Neuronal stem cell (in vitro differentiated cells): ENCODE results near the gene DCLK1.

ENCODE experiments used
- DNase-seq: peaks from one replicate; pipeline ENCODE4 v3.0.0-alpha.2; 2013; ENCODE audit warnings: low spot score
- H2AFZ ChIP-seq: one replicate; pipeline ENCODE4 v1.6.1; 2013; ENCODE audit warnings: mild to moderate bottlenecking, low read length, inconsistent platforms
- H2AK5ac ChIP-seq: 2 replicates; pipeline ENCODE4 v1.6.1; 2013; ENCODE audit warnings: low read depth, mild to moderate bottlenecking, inconsistent platforms, low read length, moderate library complexity, mixed read lengths
- H2BK120ac ChIP-seq: 2 replicates; pipeline ENCODE4 v1.6.1; 2013; ENCODE audit warnings: low read depth, mild to moderate bottlenecking, inconsistent platforms, low read length, moderate library complexity, mixed read lengths
- H2BK12ac ChIP-seq: one replicate; pipeline ENCODE4 v1.6.1; 2013; ENCODE audit warnings: low read length, inconsistent platforms
- H2BK15ac ChIP-seq: 2 replicates; pipeline ENCODE4 v1.6.1; 2013; ENCODE audit warnings: mild to moderate bottlenecking, low read length, inconsistent platforms, mixed read lengths
- H2BK5ac ChIP-seq: one replicate; pipeline ENCODE4 v1.6.1; 2013; ENCODE audit warnings: inconsistent platforms, mild to moderate bottlenecking, low read length, moderate library complexity
- H3K14ac ChIP-seq: one replicate; pipeline ENCODE4 v1.6.1; 2013; ENCODE audit warnings: low read length, inconsistent platforms
- H3K18ac ChIP-seq: 2 replicates; pipeline ENCODE4 v1.6.1; 2013; ENCODE audit warnings: low read length, inconsistent platforms
- H3K23ac ChIP-seq: 2 replicates; pipeline ENCODE4 v1.6.1; 2013; ENCODE audit warnings: low read depth, mild to moderate bottlenecking, mixed read lengths, low read length, inconsistent platforms; ENCODE audit not compliant: poor library complexity
- H3K27ac ChIP-seq: replicated peaks from 3 replicates; pipeline ENCODE4 v1.5.1; 2013; ENCODE audit warnings: low read length, inconsistent platforms
- H3K27me3 ChIP-seq, 3 experiments: 2 replicates each; pipeline ENCODE4 v1.6.1; 2013; ENCODE audit warnings: low read length in 3 of 3, mild to moderate bottlenecking in 2 of 3, inconsistent platforms in 1 of 3, low read depth in 1 of 3, mixed read lengths in 1 of 3, moderate library complexity in 1 of 3; ENCODE audit not compliant: control insufficient read depth in 3 of 3, insufficient read depth in 3 of 3
- H3K36me3 ChIP-seq, 2 donors: replicated peaks in 1 of 2; 2 replicates each; pipeline ENCODE4 v1.6.1; 2013; ENCODE audit warnings: low read length in 2 of 2; ENCODE audit not compliant: control insufficient read depth in 2 of 2, insufficient read depth in 2 of 2
- H3K4ac ChIP-seq: 2 replicates; pipeline ENCODE4 v1.6.1; 2013; ENCODE audit warnings: inconsistent platforms, mild to moderate bottlenecking, low read length, moderate library complexity
- H3K4me1 ChIP-seq, 2 donors: 1 replicate in 1 of 2; 2 replicates in 1 of 2; pipeline ENCODE4 v1.6.1; 2013; ENCODE audit warnings: low read length in 2 of 2, low read depth in 1 of 2; ENCODE audit not compliant: control insufficient read depth in 2 of 2, insufficient read depth in 1 of 2
- H3K4me2 ChIP-seq: one replicate; pipeline ENCODE4 v1.6.1; 2013; ENCODE audit warnings: mild to moderate bottlenecking, low read length, inconsistent platforms; ENCODE audit not compliant: insufficient read depth, poor library complexity, severe bottlenecking
- H3K4me3 ChIP-seq, 2 donors: 2 replicates each; pipeline ENCODE4 v1.5.1; 2013; ENCODE audit warnings: low read length in 2 of 2, mild to moderate bottlenecking in 2 of 2, inconsistent platforms in 1 of 2, moderate library complexity in 1 of 2
- H3K79me1 ChIP-seq: one replicate; pipeline ENCODE4 v1.6.1; 2013; ENCODE audit warnings: low read depth, mild to moderate bottlenecking, inconsistent platforms, low read length, moderate library complexity
- H3K9ac ChIP-seq: one replicate; pipeline ENCODE4 v1.6.1; 2013; ENCODE audit warnings: mild to moderate bottlenecking, low read depth, low read length, inconsistent platforms; ENCODE audit not compliant: poor library complexity
- H3K9me3 ChIP-seq, 2 donors: replicated peaks in 1 of 2; 2 replicates each; pipeline versions ENCODE3 to v1.6.1; 2013; ENCODE audit warnings: low read length in 2 of 2, mild to moderate bottlenecking in 2 of 2, inconsistent platforms in 1 of 2, low read depth in 1 of 2, mixed read lengths in 1 of 2, moderate library complexity in 1 of 2; ENCODE audit not compliant: control insufficient read depth in 2 of 2, insufficient read depth in 1 of 2
- H4K8ac ChIP-seq: one replicate; pipeline ENCODE4 v1.6.1; 2013; ENCODE audit warnings: low read depth, mild to moderate bottlenecking, inconsistent platforms, low read length, moderate library complexity
- H4K91ac ChIP-seq: one replicate; pipeline ENCODE4 v1.6.1; 2013; ENCODE audit warnings: low read length, low read depth, mild to moderate bottlenecking, inconsistent platforms; ENCODE audit not compliant: poor library complexity
- WGBS, 2 donors: extraction: QIAGEN DNeasy Blood & Tissue Kit; methylation state at CpG; one replicate each; pipeline ENCODE4 v1.1.7; 2013; ENCODE audit warnings: missing lambda C conversion rate in 2 of 2, mixed read lengths in 1 of 2; ENCODE audit not compliant: insufficient read length in 2 of 2, insufficient replicate concordance in 1 of 2; ENCODE audit errors: extremely low coverage in 2 of 2; 5-methylcytosine and 5-hydroxymethylcytosine counted together

Gene DCLK1

GRCh38 chr13:35741657-35742056 is 389.5 kb downstream of the DCLK1 start:
- DNase-seq, result no peak
- Histone ChIP-seq H3K27ac (no peak overlapping the region), H2AFZ (no peak overlapping the region), H3K27me3 (peaks cover 0 to 3% (median 0%) of the 10 kb centered on the region in 3 experiments), H4K91ac (no peak overlapping the region), H2BK120ac (no peak overlapping the region), H3K4me2 (no peak overlapping the region), H3K79me1 (no peaks in the 10 kb centered on the region), H3K18ac (no peak overlapping the region), H2BK5ac (no peak overlapping the region), H2AK5ac (no peak overlapping the region), H3K9ac (no peak overlapping the region), H2BK12ac (no peak overlapping the region), H3K4me3 (no peak overlapping the region), H3K4me1 (peaks cover 2% of the 10 kb centered on the region in 2 donors), H3K36me3 (no peaks in the 10 kb centered on the region), H3K23ac (no peak overlapping the region), H3K14ac (no peak overlapping the region), H4K8ac (no peak overlapping the region), H3K4ac (no peak overlapping the region), H3K9me3 (peaks cover 0 to 4% of the 10 kb centered on the region in 2 donors), H2BK15ac (no peak overlapping the region)
- WGBS, 2 donors, result no CpG with 5 or more reads among the region's 5 CpGs

GRCh38 chr13:35736876-35737275 is 394.3 kb downstream of the DCLK1 start:
- no peak overlapping the region for H2BK15ac ChIP-seq
- H2AFZ ChIP-seq, result no peak overlapping the region
- no peak overlapping the region for H3K4me3 ChIP-seq
- H3K27me3 ChIP-seq, result peaks cover 0 to 3% (median 0%) of the 10 kb centered on the region in 3 experiments
- no peak overlapping the region for H3K4me2 ChIP-seq
- WGBS, 2 donors, result no CpG with 5 or more reads among the region's 2 CpGs
- H4K8ac ChIP-seq, result no peak overlapping the region
- H3K27ac ChIP-seq, result no peak overlapping the region
- H2BK12ac ChIP-seq, result no peak overlapping the region
- H3K23ac ChIP-seq, result no peak overlapping the region
- no peak overlapping the region for H3K9ac ChIP-seq
- peaks cover 3 to 4% of the 10 kb centered on the region in 2 donors for H3K4me1 ChIP-seq
- no peak overlapping the region for H3K14ac ChIP-seq
- H3K4ac ChIP-seq, result no peak overlapping the region
- DNase-seq, result no peak
- H3K9me3 ChIP-seq, result no peaks in the 10 kb centered on the region
- no peaks in the 10 kb centered on the region for H3K79me1 ChIP-seq
- no peak overlapping the region for H2AK5ac ChIP-seq
- no peak overlapping the region for H4K91ac ChIP-seq
- no peaks in the 10 kb centered on the region for H3K36me3 ChIP-seq
- no peak overlapping the region for H2BK5ac ChIP-seq
- H3K18ac ChIP-seq, result no peak overlapping the region
- no peak overlapping the region for H2BK120ac ChIP-seq

GRCh38 chr13:35733827-35734226 is 397.4 kb downstream of the DCLK1 start:
- H3K27ac ChIP-seq, result no peak overlapping the region
- H3K4me1 ChIP-seq, result peaks cover 5 to 7% of the 10 kb centered on the region in 2 donors
- peaks cover 0 to 3% (median 0%) of the 10 kb centered on the region in 3 experiments for H3K27me3 ChIP-seq
- no peak overlapping the region for H3K4me3 ChIP-seq
- no peak overlapping the region for H4K8ac ChIP-seq
- no peak overlapping the region for H4K91ac ChIP-seq
- H2BK120ac ChIP-seq, result no peak overlapping the region
- no peaks in the 10 kb centered on the region for H3K79me1 ChIP-seq
- no peak overlapping the region for H3K14ac ChIP-seq
- no peak overlapping the region for H3K9ac ChIP-seq
- no peak overlapping the region for H3K4me2 ChIP-seq
- H3K9me3 ChIP-seq, result no peaks in the 10 kb centered on the region
- no peak overlapping the region for H3K18ac ChIP-seq
- H3K36me3 ChIP-seq, result no peaks in the 10 kb centered on the region
- no CpG with 5 or more reads among the region's 4 CpGs for WGBS, 2 donors
- H3K23ac ChIP-seq, result no peak overlapping the region
- no peak overlapping the region for H2AFZ ChIP-seq
- no peak overlapping the region for H2BK12ac ChIP-seq
- H3K4ac ChIP-seq, result no peak overlapping the region
- H2BK15ac ChIP-seq, result no peak overlapping the region
- H2BK5ac ChIP-seq, result no peak overlapping the region
- no peak for DNase-seq
- no peak overlapping the region for H2AK5ac ChIP-seq

GRCh38 chr13:35732565-35732964 is 398.6 kb downstream of the DCLK1 start:
- Histone ChIP-seq H3K23ac (no peak overlapping the region), H3K9me3 (no peaks in the 10 kb centered on the region), H2BK15ac (no peak overlapping the region), H3K27me3 (peaks cover 0 to under 1% (median 0%) of the 10 kb centered on the region in 3 experiments), H3K27ac (no peak overlapping the region), H3K4me1 (peaks cover 5 to 7% of the 10 kb centered on the region in 2 donors), H3K4me3 (no peak overlapping the region), H2BK5ac (no peak overlapping the region), H3K18ac (no peak overlapping the region), H3K36me3 (no peaks in the 10 kb centered on the region), H2AFZ (no peak overlapping the region), H3K9ac (no peak overlapping the region), H3K4ac (no peak overlapping the region), H4K91ac (no peak overlapping the region), H3K4me2 (no peak overlapping the region), H2AK5ac (no peak overlapping the region), H4K8ac (no peak overlapping the region), H3K14ac (no peak overlapping the region), H2BK120ac (no peak overlapping the region), H3K79me1 (no peaks in the 10 kb centered on the region), H2BK12ac (no peak overlapping the region)
- no CpG with 5 or more reads among the region's 4 CpGs for WGBS, 2 donors
- DNase-seq, result no peak
